ENCODE results near the gene TRABD2B.

Gene TRABD2B

GRCh38 chr1:47903723-47904122 lies 93.5 kb downstream of the TRABD2B start:
- no peak for DNase-seq

GRCh38 chr1:47901001-47901575 lies 96.1 kb downstream of the TRABD2B start:
- no peak for DNase-seq

GRCh38 chr1:47898133-47898845 lies 98.9 kb downstream of the TRABD2B start:
- no peak for DNase-seq

GRCh38 chr1:47895279-47896125 lies 101.7 kb downstream of the TRABD2B start:
- DNase-seq: no peak

GRCh38 chr1:47894410-47895278 lies 102.5 kb downstream of the TRABD2B start:
- DNase-seq: no peak

- DNase-seq: no peak
Measured at GRCh38 chr1:47893412-47893811, 103.8 kb downstream of the TRABD2B start.

GRCh38 chr1:47890779-47891178 lies 106.4 kb downstream of the TRABD2B start:
- DNase-seq: no peak

GRCh38 chr1:47888294-47888629 lies 108.9 kb downstream of the TRABD2B start:
- no peak for DNase-seq

GRCh38 chr1:47887475-47888293 lies 109.5 kb downstream of the TRABD2B start:
- DNase-seq: no peak

GRCh38 chr1:47887060-47887459 lies 110.1 kb downstream of the TRABD2B start:
- no peak for DNase-seq

- DNase-seq: no peak
Measured at GRCh38 chr1:47886141-47886540, 111.0 kb downstream of the TRABD2B start.

GRCh38 chr1:47885062-47885830 lies 111.9 kb downstream of the TRABD2B start:
- DNase-seq: no peak

GRCh38 chr1:47883963-47884362 lies 113.2 kb downstream of the TRABD2B start:
- DNase-seq: no peak

GRCh38 chr1:47881505-47882442 lies 115.4 kb downstream of the TRABD2B start:
- DNase-seq: no peak

- DNase-seq: no peak
Measured at GRCh38 chr1:47876587-47876963, 120.6 kb downstream of the TRABD2B start.

GRCh38 chr1:47875831-47876586 lies 121.2 kb downstream of the TRABD2B start:
- DNase-seq: no peak

GRCh38 chr1:47875036-47875435 lies 122.1 kb downstream of the TRABD2B start:
- no peak for DNase-seq

- DNase-seq: no peak
Measured at GRCh38 chr1:47873337-47873736, 123.8 kb downstream of the TRABD2B start.

- no peak for DNase-seq
Measured at GRCh38 chr1:47872886-47873285, 124.3 kb downstream of the TRABD2B start.

Data from activated CD4-positive, alpha-beta T cell treated with anti-CD3 and anti-CD28 coated beads, Interleukin-2, amount 50 U/mL, for 48 hours (primary cell).